ENCODE data around the gene HTR4. TPM values are rescaled to one million over a fixed set of nuclear protein-coding genes. Genes with fewer than 3 reads are reported as not detected.

Gene HTR4
- total RNA-seq, 1 experiment from 2014 or later = not detected

- Histone ChIP-seq H3K27me3 (replicated peaks; ENCODE audit: insufficient read depth, low read depth, low read length, poor library complexity) (peaks cover 5% of the 10 kb centered on the region), H3K4me1 (ENCODE audit: insufficient read depth, low read length, poor library complexity, severe bottlenecking) (no peaks in the 10 kb centered on the region), H3K9me3 (ENCODE audit: low read depth, low read length, poor library complexity, severe bottlenecking) (peaks cover 6% of the 10 kb centered on the region), H3K4me3 (ENCODE audit: low read depth, low read length, poor library complexity, severe bottlenecking) (no peak overlapping the region), H3K36me3 (ENCODE audit: insufficient read depth, low read length, poor library complexity, severe bottlenecking) (peaks cover 4% of the 10 kb centered on the region), H3K27ac (ENCODE audit: low read depth, low read length, poor library complexity, severe bottlenecking) (no peak overlapping the region)
- no peak for TF ChIP-seq CTCF (conservative IDR thresholded peaks at IDR 0.05; ENCODE audit: low read depth, low read length)
- no peak for TF ChIP-seq EZH2 (IDR thresholded peaks at IDR 0.05; ENCODE audit: borderline replicate concordance, low read depth, low read length, poor library complexity, severe bottlenecking)
- BruUV-seq (replicated peaks) = no TSS peak
- CTCF ChIA-PET = no interaction called here
- intact Hi-C loops (cut with micrococcal nuclease; ENCODE audit: unreplicated experiment) = no loop called here
- POLR2A ChIA-PET (ENCODE audit: low non-redundant PET) = no interaction called here
- DNase-seq (ENCODE audit: low spot score) = no peak
Measured at GRCh38 chr5:148514344-148514743, 140.0 kb downstream of the HTR4 start.

GRCh38 chr5:148512498-148512897, 141.8 kb downstream of the HTR4 start:
- Histone ChIP-seq H3K27ac (ENCODE audit: low read depth, low read length, poor library complexity, severe bottlenecking) (no peak overlapping the region), H3K4me3 (ENCODE audit: low read depth, low read length, poor library complexity, severe bottlenecking) (no peak overlapping the region), H3K4me1 (ENCODE audit: insufficient read depth, low read length, poor library complexity, severe bottlenecking) (no peaks in the 10 kb centered on the region), H3K36me3 (ENCODE audit: insufficient read depth, low read length, poor library complexity, severe bottlenecking) (peaks cover 4% of the 10 kb centered on the region), H3K27me3 (replicated peaks; ENCODE audit: insufficient read depth, low read depth, low read length, poor library complexity) (peaks cover 4% of the 10 kb centered on the region), H3K9me3 (ENCODE audit: low read depth, low read length, poor library complexity, severe bottlenecking) (peaks cover 6% of the 10 kb centered on the region)
- BruUV-seq (replicated peaks) = no TSS peak
- POLR2A ChIA-PET (ENCODE audit: low non-redundant PET) = no interaction called here
- CTCF ChIA-PET = no interaction called here
- TF ChIP-seq CTCF (conservative IDR thresholded peaks at IDR 0.05; ENCODE audit: low read depth, low read length) (no peak), EZH2 (IDR thresholded peaks at IDR 0.05; ENCODE audit: borderline replicate concordance, low read depth, low read length, poor library complexity, severe bottlenecking) (no peak)
- no peak for DNase-seq (ENCODE audit: low spot score)
- intact Hi-C loops (cut with micrococcal nuclease; ENCODE audit: unreplicated experiment) = no loop called here

- BruUV-seq (replicated peaks) = no TSS peak
- intact Hi-C loops (cut with micrococcal nuclease; ENCODE audit: unreplicated experiment) = no loop called here
Measured at GRCh38 chr5:148511810-148512347, 142.4 kb downstream of the HTR4 start.

More at GRCh38 chr5:148511810-148512347, 142.4 kb downstream of the HTR4 start:
- CTCF ChIA-PET = no interaction called here
- peaks cover 6% of the 10 kb centered on the region for H3K9me3 ChIP-seq (ENCODE audit: low read depth, low read length, poor library complexity, severe bottlenecking)
- H3K27ac ChIP-seq (ENCODE audit: low read depth, low read length, poor library complexity, severe bottlenecking) = no peak overlapping the region
- TF ChIP-seq CTCF (conservative IDR thresholded peaks at IDR 0.05; ENCODE audit: low read depth, low read length) (no peak), EZH2 (IDR thresholded peaks at IDR 0.05; ENCODE audit: borderline replicate concordance, low read depth, low read length, poor library complexity, severe bottlenecking) (no peak)
- no peak for DNase-seq (ENCODE audit: low spot score)
- POLR2A ChIA-PET (ENCODE audit: low non-redundant PET) = no interaction called here
- no peaks in the 10 kb centered on the region for H3K4me1 ChIP-seq (ENCODE audit: insufficient read depth, low read length, poor library complexity, severe bottlenecking)
- peaks cover 4% of the 10 kb centered on the region for H3K27me3 ChIP-seq (replicated peaks; ENCODE audit: insufficient read depth, low read depth, low read length, poor library complexity)
- H3K36me3 ChIP-seq (ENCODE audit: insufficient read depth, low read length, poor library complexity, severe bottlenecking) = peaks cover 4% of the 10 kb centered on the region
- no peak overlapping the region for H3K4me3 ChIP-seq (ENCODE audit: low read depth, low read length, poor library complexity, severe bottlenecking)
